Common myeloid progenitor, CD34-positive (primary cell): ENCODE data around the gene NINJ1.
A peak's percentile ranks its signal among the peaks of the same experiment; 100 is the strongest.
"Not testable (repeated sequence)": the region's sequence is repeated elsewhere in the genome, so short reads cannot be mapped to it uniquely, and the experiment has no call there.

ENCODE experiments used
- CTCF ChIA-PET: fragments of 350-600 bp; sonication (Branson Sonifier 250); formaldehyde crosslinking; loops from one replicate; lab custom pipeline; 2021; ENCODE audit warnings: antibody characterized with exemption; lab: Charles Lee
- POLR2A ChIA-PET: fragments of 350-600 bp; sonication (Branson Sonifier 250); formaldehyde crosslinking; loops from one replicate; lab custom pipeline; 2021; ENCODE audit warnings: antibody characterized with exemption; lab: Charles Lee
- DNase-seq, 3 donors: peaks; one replicate each; pipeline versions ENCODE4 v3.0.0 to v3.0.0-alpha.2; 2013
- H3K27ac ChIP-seq, 2 experiments: 1 replicate in 1 of 2; 2 replicates in 1 of 2; pipeline ENCODE4 v1.7.0; 2013; ENCODE audit warnings: inconsistent platforms in 2 of 2, low read length in 2 of 2, mild to moderate bottlenecking in 2 of 2, low read depth in 1 of 2, moderate library complexity in 1 of 2; ENCODE audit not compliant: severe bottlenecking in 2 of 2, insufficient read depth in 1 of 2, poor library complexity in 1 of 2
- H3K27me3 ChIP-seq, 5 experiments: replicated peaks in 2 of 5; 1 replicate in 3 of 5; 2 replicates in 2 of 5; pipeline versions ENCODE4 v1.6.1 to v1.7.0; 2013; ENCODE audit warnings: low read length in 4 of 5, mild to moderate bottlenecking in 2 of 5, moderate library complexity in 2 of 5, inconsistent platforms in 1 of 5; ENCODE audit not compliant: insufficient read depth in 5 of 5, control insufficient read depth in 4 of 5
- H3K36me3 ChIP-seq, 4 experiments: 1 replicate in 2 of 4; 2 replicates in 2 of 4; pipeline versions ENCODE4 v1.6.1 to v1.7.0; 2013; ENCODE audit warnings: low read length in 3 of 4, control low read depth in 1 of 4, mild to moderate bottlenecking in 1 of 4; ENCODE audit not compliant: control insufficient read depth in 4 of 4, insufficient read depth in 4 of 4
- H3K4me1 ChIP-seq, 4 experiments: 1 replicate in 3 of 4; 2 replicates in 1 of 4; pipeline versions ENCODE4 v1.6.1 to v1.7.1; 2013; ENCODE audit warnings: low read length in 3 of 4, mild to moderate bottlenecking in 3 of 4, control low read depth in 1 of 4, inconsistent platforms in 1 of 4, moderate library complexity in 1 of 4; ENCODE audit not compliant: control insufficient read depth in 4 of 4, insufficient read depth in 4 of 4; ENCODE audit errors: control extremely low read depth in 1 of 4
- H3K4me3 ChIP-seq, 7 experiments: 1 replicate in 4 of 7; 2 replicates in 3 of 7; pipeline versions ENCODE4 v1.5.1 to v1.7.0; 2013; ENCODE audit warnings: mild to moderate bottlenecking in 7 of 7, low read length in 6 of 7, moderate library complexity in 6 of 7, inconsistent platforms in 2 of 7, low read depth in 2 of 7, control low read depth in 1 of 7; ENCODE audit not compliant: insufficient read depth in 4 of 7, control insufficient read depth in 1 of 7; ENCODE audit errors: extremely low read depth in 1 of 7
- H3K9me3 ChIP-seq, 5 experiments: 1 replicate in 4 of 5; 2 replicates in 1 of 5; pipeline versions ENCODE4 v1.6.1 to v1.7.1; 2013; ENCODE audit warnings: low read length in 4 of 5, mild to moderate bottlenecking in 2 of 5, inconsistent platforms in 1 of 5, low read depth in 1 of 5, moderate library complexity in 1 of 5; ENCODE audit not compliant: control insufficient read depth in 4 of 5, insufficient read depth in 2 of 5; ENCODE audit errors: control extremely low read depth in 1 of 5
- WGBS: methylation state at CpG from one replicate; pipeline ENCODE4 v1.1.5; 2013; ENCODE audit not compliant: insufficient coverage; 5-methylcytosine and 5-hydroxymethylcytosine counted together

Gene NINJ1

GRCh38 chr9:93148721-93149120 is 14.7 kb upstream of the NINJ1 start:
- H3K27ac ChIP-seq, result no peak overlapping the region
- H3K36me3 ChIP-seq, result no peaks in the 10 kb centered on the region
- WGBS, result 92% methylated on average over 2 of the region's 2 CpGs
- DNase-seq, result no peak
- H3K27me3 ChIP-seq, result no peaks in the 10 kb centered on the region
- H3K4me1 ChIP-seq, result peaks cover 6 to 14% (median 13%) of the 10 kb centered on the region in 4 experiments
- ChIA-PET POLR2A (no interaction called here), CTCF (no interaction called here)
- H3K9me3 ChIP-seq, result peaks cover 0 to 5% (median 0%) of the 10 kb centered on the region in 5 experiments
- H3K4me3 ChIP-seq, result no peak overlapping the region

- 100% methylated on average over 1 of the region's 2 CpGs for WGBS
These were observed 13.6 kb upstream of the NINJ1 start for GRCh38 chr9:93147632-93148031.

DNA sequence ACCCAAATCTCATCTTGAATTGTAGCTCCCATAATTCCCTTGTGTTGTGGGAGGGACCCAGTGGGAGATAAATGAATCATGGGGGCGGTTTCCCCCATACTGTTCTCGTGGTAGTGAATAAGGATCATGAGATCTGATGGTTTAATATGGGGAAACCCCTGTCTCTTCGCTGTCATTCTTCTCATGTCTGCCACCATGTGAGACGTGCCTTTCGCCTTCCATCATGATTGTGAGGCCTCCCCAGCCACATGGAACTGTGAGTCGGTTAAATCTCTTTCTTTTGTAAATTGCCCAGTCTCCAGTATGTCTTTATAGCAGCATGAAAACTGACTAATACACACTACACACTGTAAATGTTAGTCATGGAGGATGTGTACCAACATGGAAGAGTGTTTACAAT is 12.6 kb upstream of the NINJ1 start:
- 88% methylated on average over 3 of the region's 6 CpGs for WGBS
- peaks cover 6 to 29% (median 16%) of the 10 kb centered on the region in 4 experiments for H3K4me1 ChIP-seq
- H3K27me3 ChIP-seq, POLR2A ChIA-PET, H3K9me3 ChIP-seq, H3K27ac ChIP-seq, H3K36me3 ChIP-seq, H3K4me3 ChIP-seq: not testable (repeated sequence)
- DNase-seq, result peak in 1 of 3 donors; percentile 56
- CTCF ChIA-PET, result interaction anchor here (0.7 to 2.4 kb wide), 3 partner anchors 7 to 38 kb away, joined by 3 to 5 read pairs (median 3); no protein-coding TSS in a partner anchor

More at GRCh38 chr9:93147632-93148031, 13.6 kb upstream of the NINJ1 start:
- Histone ChIP-seq H3K36me3 (no peaks in the 10 kb centered on the region), H3K27ac (no peak overlapping the region), H3K9me3 (peaks cover 0 to 5% (median 0%) of the 10 kb centered on the region in 5 experiments), H3K4me3 (no peak overlapping the region), H3K4me1 (peaks cover 6 to 23% (median 16%) of the 10 kb centered on the region in 4 experiments), H3K27me3 (no peaks in the 10 kb centered on the region)
- ChIA-PET POLR2A (no interaction called here), CTCF (no interaction called here)
- no peak for DNase-seq

- POLR2A ChIA-PET, result interaction anchor here (0.5 to 1.8 kb wide), 5 partner anchors 10 to 782 kb away, joined by 3 to 7 read pairs (median 3); partner anchors contain the start of gene NINJ1
These were observed 9.9 kb upstream of the NINJ1 start for GRCh38 chr9:93143830-93144530.

DNA sequence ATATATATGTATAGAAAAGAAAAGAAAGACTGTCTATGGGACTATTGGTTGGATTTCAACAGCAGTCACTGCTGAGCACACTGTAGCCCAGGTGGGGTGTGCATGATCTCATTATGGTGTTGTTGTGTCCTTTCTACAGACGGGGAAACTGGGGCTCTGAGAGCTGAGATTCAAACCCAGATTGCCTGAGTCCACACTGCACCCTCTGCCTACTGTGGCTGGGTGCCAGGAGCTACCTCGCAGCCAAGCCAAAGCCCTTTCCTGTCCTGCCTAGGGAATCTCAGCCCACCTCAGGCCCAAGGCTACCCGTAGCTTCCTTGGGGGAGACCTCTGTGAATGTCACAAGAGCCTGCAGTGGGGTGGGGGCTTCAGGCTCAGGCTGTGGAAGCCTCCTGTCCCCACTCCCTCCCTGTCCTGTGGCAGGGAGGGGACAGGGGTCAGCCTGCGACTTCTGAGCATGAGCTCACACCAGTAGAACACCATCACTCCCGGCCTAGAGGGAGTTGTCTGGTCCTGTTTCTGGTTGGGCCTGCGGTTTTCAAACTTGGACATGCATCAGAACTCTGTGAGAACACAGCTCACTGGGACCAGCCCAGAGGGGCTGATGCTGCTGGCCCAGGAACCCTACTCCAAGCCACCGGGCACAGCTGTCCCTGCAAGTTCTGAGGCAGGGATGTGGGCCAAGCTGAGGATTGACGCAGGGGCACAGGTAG is 7.9 kb upstream of the NINJ1 start:
- POLR2A ChIA-PET, result interaction anchor here (0.6 kb wide), 1 partner anchor 162 kb away, joined by 11 read pairs; no protein-coding TSS in a partner anchor
- CTCF ChIA-PET, result interaction anchor here (1.4 to 1.8 kb wide), 3 partner anchors 8 to 16 kb away, joined by 3 to 7 read pairs (median 4); no protein-coding TSS in a partner anchor
- H3K4me1 ChIP-seq, result peaks cover 7 to 61% (median 27%) of the 10 kb centered on the region in 4 experiments
- no peaks in the 10 kb centered on the region for H3K27me3 ChIP-seq
- no peak overlapping the region for H3K4me3 ChIP-seq
- no peaks in the 10 kb centered on the region for H3K9me3 ChIP-seq
- H3K36me3 ChIP-seq, result no peaks in the 10 kb centered on the region
- DNase-seq, result no peak
- H3K27ac ChIP-seq, result no peak overlapping the region
- WGBS, result 90% methylated on average over 8 of the region's 8 CpGs

More at GRCh38 chr9:93143830-93144530, 9.9 kb upstream of the NINJ1 start:
- Histone ChIP-seq H3K27me3 (no peaks in the 10 kb centered on the region), H3K27ac (no peak overlapping the region), H3K4me3 (peak overlapping the region in 1 of 7 experiments; percentile 42), H3K4me1 (peaks cover 6 to 47% (median 24%) of the 10 kb centered on the region in 4 experiments), H3K9me3 (peaks cover 0 to 5% (median 0%) of the 10 kb centered on the region in 5 experiments), H3K36me3 (no peaks in the 10 kb centered on the region)
- CTCF ChIA-PET, result interaction anchor here (0.8 to 2.1 kb wide), 10 partner anchors 10 to 184 kb away, joined by 3 to 15 read pairs (median 4); partner anchors contain the start of gene NINJ1
- peak; percentile 75 to 93 (median 89) for DNase-seq
- 16% methylated on average over 12 of the region's 15 CpGs for WGBS

GRCh38 chr9:93139365-93140182 is 5.5 kb upstream of the NINJ1 start:
- ChIA-PET CTCF (interaction anchor here (0.8 to 1.7 kb wide), 7 partner anchors 10 to 31 kb away, joined by 3 to 6 read pairs (median 4); no protein-coding TSS in a partner anchor), POLR2A (interaction anchor here (0.7 kb wide), 1 partner anchor 1929 kb away, joined by 3 read pairs; no protein-coding TSS in a partner anchor)
- no peak for DNase-seq
- H3K36me3 ChIP-seq, result no peaks in the 10 kb centered on the region
- H3K9me3 ChIP-seq, result no peaks in the 10 kb centered on the region
- no peaks in the 10 kb centered on the region for H3K27me3 ChIP-seq
- H3K4me1 ChIP-seq, result peaks cover 4 to 70% (median 32%) of the 10 kb centered on the region in 4 experiments
- no peak overlapping the region for H3K4me3 ChIP-seq
- WGBS, result 85% methylated on average over 13 of the region's 16 CpGs
- no peak overlapping the region for H3K27ac ChIP-seq
